Left lung (tissue), 10 donors: ENCODE results near the gene C5orf47. TPM values are rescaled to one million over a fixed set of nuclear protein-coding genes. Genes with fewer than 3 reads are reported as not detected.

ENCODE experiments used
- ATAC-seq: fragments of 200-7000 bp; cut with Tn5 transposase; one replicate; pipeline ENCODE4 v1.9.1; 2020; ENCODE audit warnings: moderate library complexity
- DNase-seq, 4 donors: peaks; one replicate each; pipeline ENCODE4 v3.0.0-alpha.2; 2013 to 2020
- H3K27ac ChIP-seq, 2 donors: fragments of 200-600 bp; sonication (generic) in 1 of 2; one replicate each; pipeline versions ENCODE4 v1.5.0 to v1.8.0; 2020 to 2021
- H3K27me3 ChIP-seq, 2 donors: fragments of 200-600 bp; sonication (generic) in 1 of 2; one replicate each; pipeline versions ENCODE4 v1.5.0 to v1.8.0; 2020 to 2021
- H3K36me3 ChIP-seq, 2 donors: fragments of 200-600 bp; sonication (generic) in 1 of 2; one replicate each; pipeline versions ENCODE4 v1.5.0 to v1.8.0; 2020 to 2021
- H3K4me1 ChIP-seq, 2 donors: fragments of 200-600 bp; one replicate each; pipeline ENCODE4 v1.8.0; 2021
- H3K4me3 ChIP-seq, 2 donors: fragments of 200-600 bp; sonication (generic) in 1 of 2; one replicate each; pipeline versions ENCODE4 v1.5.0 to v1.8.0; 2020 to 2021; ENCODE audit warnings: mild to moderate bottlenecking in 1 of 2
- H3K9me3 ChIP-seq, 2 donors: fragments of 200-600 bp; sonication (generic) in 1 of 2; one replicate each; pipeline versions ENCODE4 v1.5.0 to v1.8.0; 2020 to 2021
- intact Hi-C, 2 donors: fragments of 100-400 bp; cut with DNase I; formaldehyde crosslinking; loops; one replicate each; pipeline versions ENCODE4 v1.11.2 to v1.14.2; 2022
- polyA plus RNA-seq, 6 donors: library from polyadenylated mRNA; unstranded; fragments of 120-200 nt; gene quantifications; one replicate each; pipeline ENCODE4 v1.2.1, GENCODE V29; 2013; ENCODE audit not compliant: insufficient read length in 6 of 6
- total RNA-seq, 2 donors: library from RNA; stranded (reverse); fragmentation: NEBNext Ultra II Directional; extraction: Animal tissue kit (Norgen Biotek cat#: 25700); gene quantifications; one replicate each; pipeline ENCODE4 v1.2.1, GENCODE V29; 2021
- TF ChIP-seq, protein P1 (sequence below), 2 donors: fragments of 200-600 bp; sonication (generic) in 1 of 2; IDR thresholded peaks; one replicate each; pipeline versions ENCODE4 v1.5.0 to v1.8.0; 2021; ENCODE audit warnings: antibody characterized with exemption in 2 of 2
- donor health status: DM: no; HTN: yes; CAD: no.
- donor health status: DM: no; HTN: no; CAD: no.

Gene C5orf47
- total and polyA plus RNA-seq, 8 donors: 0.12 to 0.37 (median 0.23) TPM; not detected in 2

DNA sequence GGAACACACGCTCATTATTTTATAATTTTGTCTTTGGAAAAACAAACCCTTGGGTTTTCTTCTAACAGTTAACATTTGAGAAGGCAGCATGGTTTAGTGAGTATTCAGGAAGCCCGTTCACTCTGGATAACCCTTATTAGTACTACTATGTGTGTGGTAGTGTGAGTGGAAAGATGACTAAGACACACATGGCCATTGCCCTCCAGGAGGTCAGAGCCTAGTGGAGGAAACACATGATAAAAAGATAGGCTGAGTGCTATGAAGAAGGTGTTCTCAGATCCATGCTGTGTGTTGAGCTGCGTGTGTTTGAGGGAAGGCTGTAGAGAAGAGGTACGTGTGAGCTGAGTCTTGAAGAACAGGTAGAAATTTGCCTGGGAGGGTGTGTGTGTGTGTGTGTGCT, 8.4 kb downstream of the C5orf47 start:
- no peaks in the 10 kb centered on the region for H3K36me3 ChIP-seq
- H3K27ac ChIP-seq: no peak overlapping the region
- peaks cover 6 to 9% of the 10 kb centered on the region in 2 donors for H3K27me3 ChIP-seq
- DNase-seq (no peak), ATAC-seq (no peak)
- TF ChIP-seq, protein P1, sequence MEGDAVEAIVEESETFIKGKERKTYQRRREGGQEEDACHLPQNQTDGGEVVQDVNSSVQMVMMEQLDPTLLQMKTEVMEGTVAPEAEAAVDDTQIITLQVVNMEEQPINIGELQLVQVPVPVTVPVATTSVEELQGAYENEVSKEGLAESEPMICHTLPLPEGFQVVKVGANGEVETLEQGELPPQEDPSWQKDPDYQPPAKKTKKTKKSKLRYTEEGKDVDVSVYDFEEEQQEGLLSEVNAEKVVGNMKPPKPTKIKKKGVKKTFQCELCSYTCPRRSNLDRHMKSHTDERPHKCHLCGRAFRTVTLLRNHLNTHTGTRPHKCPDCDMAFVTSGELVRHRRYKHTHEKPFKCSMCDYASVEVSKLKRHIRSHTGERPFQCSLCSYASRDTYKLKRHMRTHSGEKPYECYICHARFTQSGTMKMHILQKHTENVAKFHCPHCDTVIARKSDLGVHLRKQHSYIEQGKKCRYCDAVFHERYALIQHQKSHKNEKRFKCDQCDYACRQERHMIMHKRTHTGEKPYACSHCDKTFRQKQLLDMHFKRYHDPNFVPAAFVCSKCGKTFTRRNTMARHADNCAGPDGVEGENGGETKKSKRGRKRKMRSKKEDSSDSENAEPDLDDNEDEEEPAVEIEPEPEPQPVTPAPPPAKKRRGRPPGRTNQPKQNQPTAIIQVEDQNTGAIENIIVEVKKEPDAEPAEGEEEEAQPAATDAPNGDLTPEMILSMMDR (IDR thresholded peaks at IDR 0.05): no peak
- intact Hi-C loops: no loop called here
- H3K4me3 ChIP-seq: no peak overlapping the region
- H3K4me1 ChIP-seq: no peaks in the 10 kb centered on the region
- no peaks in the 10 kb centered on the region for H3K9me3 ChIP-seq

DNA sequence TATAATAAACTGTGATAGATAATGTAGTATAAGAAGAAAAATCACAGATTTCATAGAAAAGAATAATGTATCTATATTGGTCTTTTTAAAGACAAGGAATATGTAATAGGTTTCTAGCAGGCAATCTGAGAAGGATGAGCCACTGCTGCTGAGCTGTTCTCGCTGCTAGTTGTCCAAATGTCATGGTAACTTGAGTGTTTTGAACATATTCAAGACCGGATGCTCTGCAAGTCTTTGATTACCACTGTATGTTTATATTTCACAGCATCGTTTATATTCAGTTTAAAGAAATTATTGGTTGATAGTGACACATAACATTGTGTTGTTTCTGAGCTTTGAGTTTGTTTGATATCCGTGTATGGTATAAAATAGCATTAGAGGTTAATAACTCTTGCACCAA, 9.6 kb downstream of the C5orf47 start:
- H3K36me3 ChIP-seq: no peaks in the 10 kb centered on the region
- TF ChIP-seq, protein P1 (IDR thresholded peaks at IDR 0.05): no peak
- DNase-seq (peak in 2 of 4 donors; percentile 77 to 80), ATAC-seq (no peak)
- intact Hi-C loops: no loop called here
- H3K4me3 ChIP-seq: no peak overlapping the region
- no peaks in the 10 kb centered on the region for H3K9me3 ChIP-seq
- no peak overlapping the region for H3K27ac ChIP-seq
- no peaks in the 10 kb centered on the region for H3K4me1 ChIP-seq
- peaks cover 6 to 9% of the 10 kb centered on the region in 2 donors for H3K27me3 ChIP-seq

DNA sequence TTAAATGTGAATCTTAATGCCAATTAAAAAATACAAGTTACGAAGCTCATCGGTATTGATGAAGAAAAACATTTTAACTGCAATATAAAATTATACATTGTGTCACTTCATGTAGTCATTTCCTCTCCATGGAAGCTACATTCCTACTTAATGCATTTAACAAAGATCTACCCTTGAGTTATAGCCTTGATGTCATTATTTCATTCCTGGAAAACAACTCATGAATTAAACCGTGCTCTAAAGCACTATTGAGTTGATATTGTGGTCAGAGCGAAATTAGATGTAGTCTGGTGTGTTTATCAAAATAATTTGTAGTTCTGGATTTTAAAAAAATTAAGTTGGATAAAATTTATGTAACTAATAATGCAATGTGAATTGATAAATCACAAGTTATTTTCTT, 11.1 kb downstream of the C5orf47 start:
- DNase-seq: no peak
- Histone ChIP-seq H3K27me3 (peaks cover 6 to 9% of the 10 kb centered on the region in 2 donors), H3K4me3 (no peak overlapping the region), H3K9me3 (no peaks in the 10 kb centered on the region), H3K27ac (no peak overlapping the region), H3K4me1 (no peaks in the 10 kb centered on the region), H3K36me3 (no peaks in the 10 kb centered on the region)
- TF ChIP-seq, protein P1 (IDR thresholded peaks at IDR 0.05): no peak
- no peak for ATAC-seq
- intact Hi-C loops: no loop called here

DNA sequence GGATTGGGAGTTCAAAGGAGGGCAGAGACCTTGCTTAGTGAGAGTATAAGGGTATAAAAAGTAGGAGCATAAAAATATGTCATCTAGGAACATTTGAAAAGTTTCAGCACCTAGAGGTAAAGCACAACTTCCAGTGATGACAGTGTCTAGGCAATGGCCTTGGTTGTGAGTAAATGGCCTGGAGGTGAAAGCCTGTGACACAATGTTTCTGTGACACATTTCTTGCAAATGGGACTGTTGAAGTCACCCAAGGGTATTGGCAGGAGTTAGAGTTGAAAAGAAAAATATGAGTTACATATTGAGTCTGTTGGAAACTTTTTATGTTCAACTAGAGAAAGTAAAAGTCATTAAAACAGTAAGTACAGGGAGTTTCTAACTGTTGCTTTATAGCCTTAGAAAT, 14.8 kb downstream of the C5orf47 start:
- intact Hi-C loops: no loop called here
- H3K27ac ChIP-seq: no peak overlapping the region
- H3K9me3 ChIP-seq: no peaks in the 10 kb centered on the region
- H3K4me3 ChIP-seq: no peak overlapping the region
- TF ChIP-seq, protein P1 (IDR thresholded peaks at IDR 0.05): no peak
- ATAC-seq: no peak
- H3K27me3 ChIP-seq: peaks cover 0 to 4% of the 10 kb centered on the region in 2 donors
- DNase-seq: no peak
- H3K36me3 ChIP-seq: no peaks in the 10 kb centered on the region
- H3K4me1 ChIP-seq: no peaks in the 10 kb centered on the region

DNA sequence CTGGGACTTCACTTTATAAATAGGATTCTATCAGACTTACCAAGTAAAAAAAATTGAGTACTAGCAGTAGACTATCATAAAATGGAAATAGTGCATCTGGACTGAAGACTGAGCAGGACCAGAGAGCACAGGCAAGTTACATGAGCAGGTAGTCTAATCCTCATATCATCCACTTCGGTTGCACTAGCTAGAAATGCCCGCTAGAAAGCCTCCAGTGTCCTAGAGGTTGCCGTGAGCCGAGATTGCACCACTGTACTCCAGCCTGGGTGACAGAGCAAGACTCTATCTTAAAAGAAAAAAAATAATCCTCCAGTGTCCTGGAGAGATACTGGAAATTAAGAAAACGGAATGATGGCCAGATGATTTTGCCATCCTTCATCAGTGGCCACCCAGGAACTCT, 20.0 kb downstream of the C5orf47 start:
- intact Hi-C loops: no loop called here

More for the DNA sequence above, 20.0 kb downstream of the C5orf47 start:
- no peak overlapping the region for H3K27ac ChIP-seq
- TF ChIP-seq, protein P1 (IDR thresholded peaks at IDR 0.05): no peak
- no peaks in the 10 kb centered on the region for H3K9me3 ChIP-seq
- no peak overlapping the region for H3K4me3 ChIP-seq
- DNase-seq: no peak
- no peaks in the 10 kb centered on the region for H3K27me3 ChIP-seq
- H3K36me3 ChIP-seq: no peaks in the 10 kb centered on the region
- ATAC-seq: no peak
- H3K4me1 ChIP-seq: no peaks in the 10 kb centered on the region
